NB4 (cell line): Measurements from ENCODE around the gene KCNJ5.

ENCODE experiments used
- MYC ChIP-seq: IDR thresholded peaks from 2 replicates; pipeline ENCODE4 v1.6.1; 2011; ENCODE audit warnings: low read depth, low read length
- POLR2A ChIP-seq: IDR thresholded peaks from 2 replicates; pipeline ENCODE4 v1.6.1; 2011; ENCODE audit warnings: mild to moderate bottlenecking; ENCODE audit not compliant: insufficient read length; ENCODE audit errors: extremely low read depth
- TF ChIP-seq, protein P1 (sequence below): IDR thresholded peaks from one replicate; pipeline ENCODE4 v1.5.1; 2012; ENCODE audit warnings: low read depth, low read length
- TF ChIP-seq, protein P2 (sequence below): IDR thresholded peaks from 2 replicates; pipeline ENCODE4 v1.6.1; 2011; ENCODE audit warnings: low read depth, low read length

- TF ChIP-seq, protein P1, sequence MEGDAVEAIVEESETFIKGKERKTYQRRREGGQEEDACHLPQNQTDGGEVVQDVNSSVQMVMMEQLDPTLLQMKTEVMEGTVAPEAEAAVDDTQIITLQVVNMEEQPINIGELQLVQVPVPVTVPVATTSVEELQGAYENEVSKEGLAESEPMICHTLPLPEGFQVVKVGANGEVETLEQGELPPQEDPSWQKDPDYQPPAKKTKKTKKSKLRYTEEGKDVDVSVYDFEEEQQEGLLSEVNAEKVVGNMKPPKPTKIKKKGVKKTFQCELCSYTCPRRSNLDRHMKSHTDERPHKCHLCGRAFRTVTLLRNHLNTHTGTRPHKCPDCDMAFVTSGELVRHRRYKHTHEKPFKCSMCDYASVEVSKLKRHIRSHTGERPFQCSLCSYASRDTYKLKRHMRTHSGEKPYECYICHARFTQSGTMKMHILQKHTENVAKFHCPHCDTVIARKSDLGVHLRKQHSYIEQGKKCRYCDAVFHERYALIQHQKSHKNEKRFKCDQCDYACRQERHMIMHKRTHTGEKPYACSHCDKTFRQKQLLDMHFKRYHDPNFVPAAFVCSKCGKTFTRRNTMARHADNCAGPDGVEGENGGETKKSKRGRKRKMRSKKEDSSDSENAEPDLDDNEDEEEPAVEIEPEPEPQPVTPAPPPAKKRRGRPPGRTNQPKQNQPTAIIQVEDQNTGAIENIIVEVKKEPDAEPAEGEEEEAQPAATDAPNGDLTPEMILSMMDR = no peak
- TF ChIP-seq POLR2A (no peak), MYC (no peak)
- TF ChIP-seq, protein P2, sequence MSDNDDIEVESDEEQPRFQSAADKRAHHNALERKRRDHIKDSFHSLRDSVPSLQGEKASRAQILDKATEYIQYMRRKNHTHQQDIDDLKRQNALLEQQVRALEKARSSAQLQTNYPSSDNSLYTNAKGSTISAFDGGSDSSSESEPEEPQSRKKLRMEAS = no peak
These were observed 9.3 kb downstream of the KCNJ5 start for GRCh38 chr11:128900468-128900867.
